ENCODE data around the gene SLC25A38.

SLC25A38 gene

DNA sequence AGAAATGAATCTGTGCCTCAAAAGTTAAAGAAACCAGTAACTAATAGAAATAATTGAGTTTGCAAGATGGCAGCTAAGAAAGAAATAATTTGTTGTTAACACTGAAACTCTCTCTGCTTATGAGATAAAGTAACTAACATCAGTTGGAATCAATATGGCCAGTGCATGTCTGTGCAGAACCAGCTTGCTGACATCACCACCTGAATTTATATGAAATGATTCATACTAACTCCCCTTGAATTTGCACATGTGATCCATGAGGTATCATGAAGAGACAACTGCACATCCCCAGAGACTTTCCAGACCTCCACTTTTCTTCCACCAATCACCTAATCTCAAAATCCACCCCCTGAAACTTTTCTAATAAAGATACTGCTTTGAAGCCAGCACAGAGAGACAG, 10.3 kb upstream of the SLC25A38 start:
- no peak for FAIRE-seq
- DNase-seq (ENCODE audit: extremely low spot score, insufficient read length, low read depth): no peak

DNA sequence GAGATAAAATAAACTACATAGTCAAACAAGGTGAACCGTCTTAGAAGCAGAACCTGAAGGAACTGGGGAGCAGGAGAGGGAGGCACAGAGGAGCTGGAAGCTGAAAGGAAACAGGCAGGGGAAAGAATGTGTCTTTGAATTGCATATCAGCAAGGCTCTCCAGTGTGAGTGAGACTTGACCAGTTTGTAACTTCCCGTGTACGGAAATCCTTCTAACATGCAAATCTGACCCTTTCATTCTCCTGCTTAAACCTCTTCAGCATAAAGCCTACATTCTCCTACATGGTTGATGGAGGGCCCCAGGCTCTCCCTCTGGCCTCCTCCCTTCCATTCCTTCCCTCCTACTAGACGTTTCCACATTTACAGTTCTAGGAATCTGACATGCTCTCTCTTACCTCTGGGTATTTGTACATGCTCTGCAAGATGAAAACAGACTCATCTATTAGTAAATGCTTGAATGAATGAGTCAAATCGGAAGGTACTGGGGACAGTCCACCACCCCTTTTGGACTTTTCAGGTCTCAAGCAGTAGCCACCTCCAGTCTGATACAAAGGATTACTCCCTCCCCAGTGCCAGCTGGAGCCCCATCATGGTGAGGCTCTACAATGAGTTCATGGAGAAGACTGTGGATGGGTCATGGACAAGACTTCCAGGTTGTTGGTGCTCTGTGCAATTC, 6.1 kb upstream of the SLC25A38 start:
- FAIRE-seq (no peak), DNase-seq (ENCODE audit: extremely low spot score, insufficient read length, low read depth) (no peak)

DNA sequence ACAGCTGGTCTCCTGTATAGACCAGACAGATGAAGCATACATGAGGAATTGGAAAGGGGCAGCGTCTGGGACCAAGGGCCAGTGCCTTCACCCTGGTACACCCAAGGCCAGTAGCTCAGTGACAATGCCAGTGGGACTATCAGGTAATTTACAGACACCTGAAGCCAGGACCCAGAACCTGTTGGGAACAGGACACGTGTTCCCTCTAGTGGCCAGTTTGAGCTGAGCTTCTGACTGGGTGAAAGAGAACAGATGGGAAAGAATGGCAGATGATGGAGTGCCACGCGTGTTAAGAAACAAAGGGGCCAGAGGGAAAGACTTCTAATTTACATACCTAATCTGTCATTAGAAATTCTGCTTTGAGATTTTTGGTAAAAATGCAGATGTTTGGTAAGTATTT, 5.1 kb upstream of the SLC25A38 start:
- DNase-seq (ENCODE audit: extremely low spot score, insufficient read length, low read depth) (no peak), FAIRE-seq (peak; percentile 78)

DNA sequence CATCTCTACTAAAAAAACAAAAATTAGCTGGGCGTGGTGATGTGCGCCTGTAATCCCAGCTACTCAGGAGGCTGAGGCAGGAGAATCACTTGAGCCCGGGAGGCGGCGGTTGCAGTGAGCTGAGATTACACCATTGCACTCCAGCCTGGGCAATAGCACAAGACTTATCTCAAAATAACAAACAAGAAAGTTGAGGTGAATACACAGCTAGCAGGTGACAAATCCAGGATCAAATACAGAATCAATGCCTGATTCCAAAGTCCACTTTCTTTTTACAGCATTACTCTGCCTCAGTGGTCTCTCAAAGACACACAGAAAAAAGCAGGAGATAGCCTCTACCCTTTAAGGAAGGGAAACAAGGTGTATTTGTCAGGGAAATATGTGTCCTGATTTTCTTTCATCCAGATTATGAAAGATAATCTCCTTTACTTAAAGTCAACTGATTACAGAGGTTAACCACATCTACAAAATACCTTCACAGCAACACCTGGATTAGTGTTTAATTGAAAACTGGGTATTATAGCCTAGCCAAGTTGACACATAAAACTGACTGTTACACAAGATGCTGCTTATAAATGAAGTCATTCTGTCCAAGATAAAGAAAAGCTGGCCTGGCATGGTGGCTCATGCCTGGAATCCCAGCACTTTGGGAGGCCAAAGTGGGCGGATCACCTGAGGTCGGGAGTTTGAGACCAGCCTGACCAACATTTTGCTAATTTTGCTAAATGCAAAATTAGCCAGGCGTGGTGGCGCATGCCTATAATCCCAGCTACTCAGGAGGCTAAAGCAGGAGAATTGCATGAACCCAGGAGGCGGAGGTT, 4.0 kb upstream of the SLC25A38 start:
- DNase-seq (ENCODE audit: extremely low spot score, insufficient read length, low read depth) (no peak), FAIRE-seq (no peak)

DNA sequence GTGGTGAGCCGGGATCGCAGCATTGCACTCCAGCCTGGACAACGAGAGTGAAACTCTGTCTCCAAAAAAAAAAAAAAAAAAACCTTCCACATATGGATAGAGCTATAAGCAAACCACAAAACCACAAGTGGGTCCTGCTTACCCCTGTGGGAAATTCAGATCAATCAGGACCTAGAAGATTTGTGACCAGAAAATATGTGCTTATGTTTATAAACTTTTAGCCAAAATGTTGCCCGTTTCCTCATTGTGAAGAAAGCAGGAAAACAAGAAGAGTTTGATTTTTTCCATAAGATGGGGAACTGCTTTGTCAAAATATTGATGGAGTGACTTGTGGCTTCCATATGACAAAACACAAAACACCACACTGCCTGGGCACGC, 3.4 kb upstream of the SLC25A38 start:
- FAIRE-seq (no peak), DNase-seq (ENCODE audit: extremely low spot score, insufficient read length, low read depth) (no peak)

DNA sequence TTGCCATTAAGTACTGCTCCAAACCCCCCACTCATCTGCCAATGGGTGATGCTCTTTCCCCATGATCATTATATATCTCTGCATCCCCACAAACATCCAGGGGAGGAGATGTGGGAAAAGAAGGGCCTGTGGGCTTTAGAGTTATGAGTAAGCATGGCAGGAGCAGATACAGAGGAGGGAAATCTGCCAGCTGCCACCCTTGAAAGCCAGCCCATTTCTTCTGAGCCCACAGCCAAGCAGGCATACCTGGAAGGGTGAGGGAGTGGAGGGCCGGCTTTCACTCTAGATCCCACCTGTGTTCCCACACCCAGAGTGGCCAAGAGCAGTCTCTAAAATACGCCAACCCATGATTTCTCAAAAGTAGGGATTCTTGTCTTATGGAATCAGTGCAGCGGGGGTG, 1.7 kb upstream of the SLC25A38 start:
- DNase-seq (ENCODE audit: extremely low spot score, insufficient read length, low read depth): no peak
- FAIRE-seq: no peak

DNA sequence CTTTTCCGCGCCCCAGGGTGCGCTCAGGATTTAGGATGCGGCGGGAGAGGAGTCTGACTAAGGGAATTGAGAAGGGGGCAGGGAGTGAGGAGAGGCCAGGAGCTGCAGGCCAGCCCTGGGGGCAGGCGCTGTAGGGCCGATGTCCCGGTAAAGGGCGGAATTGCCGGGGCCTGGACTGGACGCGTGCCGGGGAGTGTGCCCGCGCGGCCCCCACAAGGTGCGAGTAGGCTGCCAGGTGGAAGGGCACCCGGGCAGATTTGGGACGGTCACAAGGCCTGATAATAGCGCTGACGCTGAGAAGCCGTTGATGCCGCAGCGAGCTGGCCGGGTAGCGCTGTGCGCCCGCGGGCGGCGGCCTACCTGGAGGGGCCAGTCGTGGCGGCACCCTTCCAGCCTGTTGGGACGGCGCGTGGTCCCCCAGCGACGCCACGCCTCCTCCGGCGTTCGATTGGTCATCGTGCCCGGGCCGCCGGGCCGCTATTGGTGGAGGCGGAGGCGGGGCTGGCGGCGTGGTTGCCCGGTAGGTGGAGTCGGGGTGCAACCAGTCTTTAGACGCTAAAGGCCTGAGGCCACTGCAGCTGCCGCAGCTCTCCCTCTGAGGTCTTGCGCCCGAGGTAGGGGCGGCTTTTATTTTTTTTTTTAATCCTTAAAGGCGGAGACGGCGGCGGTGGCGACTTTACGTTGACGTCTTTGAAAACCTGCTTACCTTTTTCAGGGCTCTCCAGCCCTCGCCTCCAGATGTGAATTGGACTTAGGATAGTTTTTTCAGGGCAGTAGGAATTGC, 903 bp downstream of the SLC25A38 start:
- DNase-seq (ENCODE audit: extremely low spot score, insufficient read length, low read depth) (peak; percentile 94), FAIRE-seq (peak; percentile 92)

DNA sequence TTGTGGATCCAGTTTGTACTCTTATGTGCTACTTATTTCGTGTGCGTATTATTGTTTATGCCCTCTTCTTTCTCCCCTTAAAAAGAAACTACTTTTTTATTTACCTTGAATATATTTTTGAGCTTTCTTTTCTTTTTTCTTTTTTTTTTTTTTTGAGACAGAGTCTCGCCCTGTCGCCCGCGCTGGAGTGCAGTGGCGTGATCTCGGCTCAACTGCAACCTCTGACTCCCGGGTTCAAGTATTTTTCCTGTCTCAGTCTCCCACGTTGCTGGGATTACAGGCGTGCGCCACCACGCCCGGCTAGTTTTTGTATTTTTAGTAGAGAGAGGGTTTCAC, 1.5 kb downstream of the SLC25A38 start:
- FAIRE-seq: no peak
- no peak for DNase-seq (ENCODE audit: extremely low spot score, insufficient read length, low read depth)

DNA sequence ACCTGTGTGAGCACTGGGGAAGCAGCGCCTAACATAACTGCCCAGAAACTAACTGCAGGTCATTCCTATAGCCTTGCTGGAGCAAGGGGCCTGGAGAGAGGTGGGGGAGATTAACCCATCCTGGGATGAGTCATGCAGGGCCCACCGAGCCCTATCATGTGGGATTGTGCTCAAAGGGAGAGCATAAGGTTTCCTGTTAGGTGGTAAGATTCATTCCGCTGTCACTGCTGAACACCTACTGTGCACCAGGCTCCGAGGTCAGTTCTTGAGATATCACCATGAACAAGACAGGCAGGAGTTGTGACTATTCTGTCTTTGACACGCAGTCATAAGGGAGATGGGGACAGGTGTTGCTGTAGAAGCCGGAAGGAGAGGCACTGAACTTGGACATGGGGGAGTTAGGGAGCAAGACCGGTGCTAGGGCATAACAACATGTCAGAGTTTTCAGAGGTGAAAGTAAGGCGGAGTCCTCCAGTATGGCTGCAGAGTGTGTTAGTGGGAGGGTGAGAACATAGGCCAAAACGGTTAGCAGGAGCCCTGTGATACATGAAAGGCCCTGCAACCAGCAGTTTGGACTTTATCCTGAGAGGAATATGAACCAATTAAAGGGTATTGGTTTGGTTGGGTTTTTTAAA, 2.4 kb downstream of the SLC25A38 start:
- no peak for FAIRE-seq

DNA sequence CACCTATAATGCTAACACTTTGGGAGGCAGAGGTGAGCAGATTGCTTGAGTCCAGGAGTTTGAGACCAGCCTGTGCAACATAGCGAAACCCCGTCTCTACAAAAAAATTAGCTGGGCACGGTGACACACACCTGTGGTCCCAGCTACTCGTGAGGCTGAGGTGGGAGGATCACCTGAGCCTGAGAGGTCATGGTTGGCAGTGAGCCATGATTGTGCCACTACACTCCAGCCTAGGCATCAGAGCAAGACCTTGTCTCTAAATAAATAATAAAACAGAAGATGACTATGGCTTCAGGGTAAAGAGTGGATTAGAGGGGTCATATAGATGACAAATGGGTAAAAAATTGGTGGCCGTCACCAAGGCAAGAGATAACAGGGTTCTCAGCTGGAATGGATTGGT, 3.1 kb downstream of the SLC25A38 start:
- FAIRE-seq (no peak), DNase-seq (ENCODE audit: extremely low spot score, insufficient read length, low read depth) (no peak)

More for the DNA sequence above, 2.4 kb downstream of the SLC25A38 start:
- DNase-seq (ENCODE audit: extremely low spot score, insufficient read length, low read depth): no peak

DNA sequence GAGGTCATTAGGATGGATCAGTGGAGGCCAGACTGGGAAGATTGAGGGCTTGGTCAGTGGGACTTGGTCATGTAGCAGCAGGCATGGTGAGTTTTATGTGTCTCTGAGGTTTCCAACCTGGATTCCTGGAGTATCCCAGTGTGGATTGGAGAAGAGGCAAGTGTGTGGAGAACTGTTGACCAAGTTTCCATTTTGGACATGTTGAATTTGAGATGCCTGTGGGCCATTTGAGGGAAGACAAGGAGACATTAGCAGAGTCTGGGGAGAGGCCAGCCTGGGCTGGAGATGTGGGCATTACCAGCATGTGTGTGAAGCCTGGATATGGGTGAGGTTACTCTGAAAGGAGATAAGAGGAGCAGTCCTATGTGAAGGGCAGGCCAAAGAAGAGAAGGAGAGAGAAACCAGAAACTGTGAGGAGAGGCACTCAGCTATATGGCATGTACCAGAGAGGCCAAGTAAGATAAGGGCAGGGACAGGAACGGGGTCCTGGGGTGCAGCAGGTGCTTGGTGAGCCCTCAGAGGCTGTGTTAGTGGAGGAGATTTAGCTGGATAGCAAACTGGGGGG, 4.3 kb downstream of the SLC25A38 start:
- DNase-seq (ENCODE audit: extremely low spot score, insufficient read length, low read depth) (no peak), FAIRE-seq (no peak)

DNA sequence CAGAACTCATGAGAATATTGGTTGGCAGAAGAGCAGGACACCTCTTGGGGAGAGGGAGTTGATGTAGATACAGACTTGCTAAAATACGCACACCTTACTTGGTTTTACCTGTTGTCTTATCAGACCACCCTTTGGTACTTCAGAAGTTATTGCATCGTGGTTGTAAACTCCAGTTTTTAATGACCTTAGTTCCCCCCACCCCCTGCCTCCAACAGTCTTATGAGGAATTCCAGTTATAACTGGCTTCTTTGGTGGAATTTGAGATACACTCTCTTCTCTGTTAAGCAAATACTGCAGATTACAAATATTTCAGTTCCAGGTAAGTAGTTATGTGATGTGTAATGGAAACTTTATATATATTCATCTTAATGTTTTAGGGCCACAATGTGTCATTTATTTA, 5.0 kb downstream of the SLC25A38 start:
- no peak for FAIRE-seq

DNA sequence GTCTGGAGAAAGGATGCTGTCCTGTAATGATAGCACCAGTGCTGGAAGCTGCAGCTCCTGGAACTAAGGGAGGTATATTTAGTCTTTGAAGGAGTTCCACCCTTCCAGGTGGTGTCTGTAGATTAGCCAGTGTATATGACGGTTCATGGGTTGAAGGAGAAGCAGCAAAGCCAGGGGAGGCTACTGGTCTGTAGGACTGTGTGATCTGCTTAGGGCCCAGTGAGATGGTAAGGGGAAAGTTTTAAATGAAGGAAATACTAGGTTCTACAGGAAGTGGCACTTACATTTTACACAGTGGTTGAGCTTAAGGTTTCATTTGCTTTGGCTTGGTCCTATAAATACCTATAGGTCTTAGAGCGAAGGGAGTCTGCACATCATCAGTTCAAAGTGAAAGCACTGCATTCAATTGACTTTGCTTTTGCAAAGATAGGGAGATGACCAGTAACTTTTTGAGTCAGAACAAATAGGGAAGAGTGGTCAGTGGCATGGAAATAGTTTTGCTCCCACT, 5.6 kb downstream of the SLC25A38 start:
- peak; percentile 92 for FAIRE-seq
- DNase-seq (ENCODE audit: extremely low spot score, insufficient read length, low read depth): peak; percentile 50

More for the DNA sequence above, 5.0 kb downstream of the SLC25A38 start:
- no peak for DNase-seq (ENCODE audit: extremely low spot score, insufficient read length, low read depth)

DNA sequence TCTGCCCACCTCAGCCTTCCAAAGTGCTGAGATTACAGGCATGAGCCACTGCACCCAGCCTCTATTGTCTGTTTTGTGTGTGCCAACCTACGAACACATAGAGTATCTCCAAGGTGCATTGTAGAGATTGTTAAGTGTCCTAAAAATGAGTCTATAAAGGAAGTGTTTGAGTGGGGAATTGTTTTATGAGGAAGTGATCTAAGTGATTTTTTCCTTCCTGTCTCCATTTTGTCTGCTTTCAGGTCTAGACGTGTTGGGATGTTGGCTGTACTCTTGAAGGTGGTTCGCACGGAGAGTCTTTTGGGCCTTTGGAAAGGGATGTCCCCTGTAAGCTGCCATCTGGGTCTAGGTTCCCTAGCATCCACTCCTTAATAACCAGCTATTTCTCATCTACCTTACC, 7.0 kb downstream of the SLC25A38 start:
- no peak for FAIRE-seq

DNA sequence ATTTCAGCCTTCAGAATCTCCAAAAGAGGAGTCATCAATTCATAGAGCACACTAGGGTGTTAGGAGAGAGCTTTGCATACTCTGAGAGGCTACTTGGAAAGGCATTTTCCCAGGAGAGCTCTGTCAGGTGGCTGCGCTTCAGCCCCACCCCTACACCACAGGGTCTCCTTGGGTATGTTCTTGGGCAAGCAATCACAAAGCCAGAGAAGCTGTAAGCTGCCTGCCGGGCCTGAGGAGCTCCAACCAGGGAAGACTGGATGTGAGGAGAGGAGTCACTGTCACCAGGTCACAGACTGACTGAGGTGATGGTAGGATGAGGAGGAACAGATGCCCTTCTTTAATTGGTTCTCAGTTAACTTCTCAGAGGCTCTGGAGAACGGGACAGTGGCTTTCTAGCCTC, 13.5 kb downstream of the SLC25A38 start:
- FAIRE-seq: no peak
- no peak for DNase-seq (ENCODE audit: extremely low spot score, insufficient read length, low read depth)

More for the DNA sequence above, 7.0 kb downstream of the SLC25A38 start:
- no peak for DNase-seq (ENCODE audit: extremely low spot score, insufficient read length, low read depth)

DNA sequence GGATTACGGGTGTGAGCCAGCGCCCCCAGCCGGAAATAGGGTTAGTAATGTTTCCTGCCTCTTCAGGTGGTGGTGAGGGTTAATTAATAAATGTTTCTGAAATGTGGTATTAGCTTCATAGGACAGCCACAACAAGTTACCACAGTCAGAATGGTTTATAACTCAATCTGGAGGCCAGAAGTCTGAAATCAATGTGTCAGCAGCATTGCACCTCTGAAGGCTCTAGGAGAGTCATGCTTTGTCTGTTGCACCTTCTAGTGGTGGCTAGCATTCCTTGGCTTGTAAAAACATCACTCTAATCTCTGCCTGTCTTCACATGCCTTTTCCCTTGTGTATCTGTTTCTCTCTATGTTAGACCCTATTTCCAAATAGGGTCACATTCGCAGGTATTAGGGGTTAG, 15.5 kb downstream of the SLC25A38 start:
- DNase-seq (ENCODE audit: extremely low spot score, insufficient read length, low read depth) (no peak), FAIRE-seq (no peak)

DNA sequence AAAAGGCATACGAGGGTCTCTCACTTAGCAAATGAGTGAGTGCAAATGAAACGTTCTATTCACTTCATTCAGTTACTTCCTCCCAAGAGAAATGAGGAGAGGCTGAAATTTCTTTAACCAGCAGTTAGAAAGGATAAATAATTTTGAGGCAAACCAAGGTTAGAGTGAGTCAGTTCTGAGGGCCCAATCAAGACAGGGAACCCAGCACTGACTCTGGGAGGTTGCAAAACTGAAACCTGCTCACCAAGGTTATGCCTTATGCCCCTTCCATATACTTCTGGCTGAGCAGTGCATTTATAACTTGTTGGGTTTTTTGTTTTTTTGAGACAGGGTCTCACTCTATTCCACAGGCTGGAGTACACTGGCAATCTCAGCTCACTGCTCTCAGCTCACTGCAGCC, 18.8 kb downstream of the SLC25A38 start:
- DNase-seq (ENCODE audit: extremely low spot score, insufficient read length, low read depth): no peak
- no peak for FAIRE-seq

DNA sequence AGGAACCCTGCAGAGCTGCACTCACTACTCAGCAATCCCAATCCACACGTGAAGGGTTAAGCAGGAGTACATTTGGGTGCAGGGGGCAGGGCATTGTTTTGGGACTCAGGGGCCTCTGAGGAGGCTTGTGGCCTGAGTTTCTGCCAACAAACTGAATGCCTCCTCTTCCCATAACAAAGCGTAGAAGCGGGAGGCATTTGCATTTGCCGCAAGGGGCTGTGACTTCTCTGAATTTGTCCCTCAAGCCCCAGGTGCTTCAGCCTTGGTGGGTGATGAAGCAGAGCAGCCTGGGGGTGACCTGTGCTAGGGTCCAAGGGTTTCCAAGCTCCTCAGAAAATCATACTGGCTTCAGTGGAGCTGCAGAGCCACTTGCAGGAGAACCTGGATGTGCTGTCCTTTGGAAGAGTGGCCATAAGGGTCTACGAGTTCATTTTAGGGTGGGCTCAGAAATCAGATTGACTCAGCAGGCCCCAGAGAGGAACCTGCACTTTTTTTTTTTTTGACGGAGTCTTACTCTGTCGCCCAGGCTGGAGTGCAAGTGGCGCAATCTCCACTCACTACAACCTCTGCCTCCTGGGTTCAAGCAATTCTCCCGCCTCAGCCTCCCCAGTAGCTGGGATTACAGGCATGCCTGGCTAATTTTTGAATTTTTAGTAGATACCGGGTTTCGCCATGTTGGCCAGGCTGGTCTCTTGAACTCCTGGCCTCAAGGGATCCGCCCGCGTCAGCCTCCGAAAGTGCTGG, 21.9 kb downstream of the SLC25A38 start:
- DNase-seq (ENCODE audit: extremely low spot score, insufficient read length, low read depth) (no peak), FAIRE-seq (no peak)

DNA sequence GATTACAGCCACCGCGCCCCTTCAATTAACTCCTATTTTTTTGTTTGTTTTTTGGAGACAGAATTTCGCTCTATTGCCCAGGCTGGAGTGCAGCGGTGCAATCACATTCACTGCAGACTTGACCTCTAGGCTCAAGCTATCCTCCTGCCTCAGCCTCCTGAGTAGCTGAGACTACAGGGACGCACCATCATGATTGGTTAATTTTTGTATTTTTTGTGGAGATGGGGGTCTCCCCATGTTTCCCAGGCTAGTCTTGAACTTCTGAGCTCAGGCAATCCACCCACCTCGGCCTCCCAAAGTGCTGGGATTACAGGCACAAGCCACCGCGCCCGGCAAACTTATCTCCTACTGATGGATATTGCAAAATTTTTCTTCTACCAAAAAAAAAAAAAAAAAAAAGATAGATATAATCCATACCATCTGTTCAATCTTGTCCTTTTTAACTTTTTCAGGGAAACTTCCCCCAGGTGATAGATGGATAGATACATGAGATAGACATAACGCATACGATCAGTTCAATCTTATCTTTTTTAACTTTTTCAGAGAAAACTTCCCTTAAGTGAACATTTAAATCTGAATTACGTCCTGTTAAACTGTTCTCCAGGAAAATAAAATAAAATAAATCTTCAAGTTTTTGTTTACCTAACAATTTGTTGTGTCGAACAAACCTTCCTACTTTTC, 22.7 kb downstream of the SLC25A38 start:
- DNase-seq (ENCODE audit: extremely low spot score, insufficient read length, low read depth) (no peak), FAIRE-seq (no peak)
